Karpas-422 (cell line): ENCODE results near the gene ABCB1. TPM values are rescaled to one million over a fixed set of nuclear protein-coding genes. Genes with fewer than 3 reads are reported as not detected.
"Not testable (repeated sequence)": the region's sequence is repeated elsewhere in the genome, so short reads cannot be mapped to it uniquely, and the experiment has no call there.

Experiments used
- DNase-seq: peaks from one replicate; pipeline ENCODE4 v3.0.0-alpha.2; 2015
- H2AFZ ChIP-seq: fragments of 200-600 bp; sonication (generic); 2 replicates; pipeline ENCODE4 v1.6.1; 2014; ENCODE audit warnings: antibody characterized with exemption, low read length, mixed read lengths
- H3K27ac ChIP-seq: fragments of 200-600 bp; sonication (generic); 2 replicates; pipeline ENCODE4 v1.5.1; 2014; ENCODE audit warnings: mild to moderate bottlenecking, low read length, moderate library complexity
- H3K27me3 ChIP-seq: fragments of 200-600 bp; sonication (generic); 2 replicates; pipeline ENCODE4 v1.6.1; 2014; ENCODE audit warnings: low read length, mixed read lengths
- H3K36me3 ChIP-seq: fragments of 200-600 bp; sonication (generic); 2 replicates; pipeline ENCODE4 v1.6.1; 2014; ENCODE audit warnings: low read length, mixed read lengths; ENCODE audit not compliant: insufficient read depth
- H3K4me1 ChIP-seq: fragments of 200-600 bp; sonication (generic); 2 replicates; pipeline ENCODE4 v1.6.1; 2014; ENCODE audit warnings: mild to moderate bottlenecking, low read length, mixed read lengths
- H3K4me2 ChIP-seq: fragments of 200-600 bp; sonication (generic); 2 replicates; pipeline ENCODE4 v1.6.1; 2014; ENCODE audit warnings: low read length, low read depth, mild to moderate bottlenecking; ENCODE audit not compliant: poor library complexity, severe bottlenecking
- H3K4me3 ChIP-seq: fragments of 200-600 bp; sonication (generic); 2 replicates; pipeline ENCODE4 v1.5.1; 2014; ENCODE audit warnings: mild to moderate bottlenecking, antibody characterized with exemption, low read length, mixed read lengths
- H3K79me2 ChIP-seq: fragments of 200-600 bp; sonication (generic); 2 replicates; pipeline ENCODE4 v1.6.1; 2014; ENCODE audit warnings: mild to moderate bottlenecking, low read length, mixed read lengths
- H3K9ac ChIP-seq: fragments of 200-600 bp; sonication (generic); 2 replicates; pipeline ENCODE4 v1.6.0; 2014; ENCODE audit warnings: low read length
- H3K9me2 ChIP-seq: fragments of 200-600 bp; sonication (generic), shearing (Covaris generic); replicated peaks from 2 replicates; pipeline ENCODE4 v1.6.0; 2014; ENCODE audit warnings: mild to moderate bottlenecking, low read length, moderate library complexity; ENCODE audit not compliant: insufficient read depth
- H3K9me3 ChIP-seq: fragments of 300-700, 200-600 bp; sonication (generic); 2 replicates; pipeline ENCODE4 v1.6.1; 2014; ENCODE audit warnings: low read length, mixed read lengths
- H4K20me1 ChIP-seq: fragments of 200-600 bp; sonication (generic); 2 replicates; pipeline ENCODE4 v1.6.1; 2014; ENCODE audit warnings: mild to moderate bottlenecking, antibody characterized with exemption, low read length, low read depth; ENCODE audit not compliant: insufficient read depth
- total RNA-seq: library from RNA; depleted of rRNA; stranded (reverse); fragments of >200 nt; shearing (Covaris generic); gene quantifications from 2 replicates; pipeline ENCODE4 v1.2.3, GENCODE V29; 2014; ENCODE audit warnings: low replicate concordance

The ABCB1 gene
- total RNA-seq, 1 experiment from 2014 or later = not detected

DNA sequence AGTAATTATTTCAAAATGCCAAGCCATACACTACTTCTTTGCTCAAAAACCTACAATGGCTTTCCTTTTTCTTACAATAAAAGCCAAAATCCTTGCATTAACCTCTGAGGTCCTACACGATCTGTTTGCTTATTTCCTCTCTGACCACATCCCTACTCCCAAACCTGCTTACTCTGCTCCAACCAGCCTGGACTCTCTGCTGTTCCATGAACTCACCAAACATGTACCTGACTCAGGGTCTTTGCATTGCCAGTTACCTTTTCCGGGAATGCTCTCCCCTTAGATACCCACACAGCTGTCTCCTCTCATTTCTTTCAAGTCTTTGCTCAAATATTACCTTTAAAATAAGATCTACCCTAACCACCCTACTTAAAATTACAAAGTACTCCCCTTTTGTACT lies 127.5 kb downstream of the ABCB1 start:
- Histone ChIP-seq H3K36me3 (no peaks in the 10 kb centered on the region), H3K4me2 (no peak overlapping the region), H3K9me3 (no peaks in the 10 kb centered on the region), H3K4me1 (peaks cover 18% of the 10 kb centered on the region), H2AFZ (no peak overlapping the region), H3K79me2 (no peaks in the 10 kb centered on the region), H3K4me3 (no peak overlapping the region), H3K9ac (no peak overlapping the region), H3K9me2 (no peaks in the 10 kb centered on the region), H4K20me1 (no peaks in the 10 kb centered on the region), H3K27me3 (no peaks in the 10 kb centered on the region; the same call in 1 of the 2 replicates), H3K27ac (no peak overlapping the region)
- DNase-seq = no peak

DNA sequence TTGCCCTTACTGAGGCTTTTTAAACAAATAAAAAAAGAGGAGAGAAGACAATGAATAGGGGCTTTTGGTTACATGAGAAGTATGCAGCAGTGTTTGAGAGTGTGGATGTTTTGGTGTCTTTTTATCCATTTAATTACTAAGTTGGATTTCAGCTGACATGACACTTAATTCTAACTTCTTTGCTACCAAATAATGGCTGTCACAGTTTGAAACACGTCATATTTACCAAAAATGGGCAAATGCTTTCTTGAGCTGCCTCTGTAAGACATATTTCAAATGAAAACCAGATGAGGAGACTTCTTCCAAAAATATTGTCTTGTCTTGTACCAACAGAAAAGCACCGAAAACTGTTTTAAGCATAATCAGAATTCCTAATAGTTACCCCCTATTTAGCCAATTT lies 129.2 kb downstream of the ABCB1 start:
- no peak overlapping the region for H3K4me3 ChIP-seq
- no peaks in the 10 kb centered on the region for H3K9me2 ChIP-seq
- no peaks in the 10 kb centered on the region for H3K36me3 ChIP-seq
- DNase-seq = no peak
- no peaks in the 10 kb centered on the region for H3K9me3 ChIP-seq
- no peaks in the 10 kb centered on the region; the same call in 1 of the 2 replicates for H3K27me3 ChIP-seq
- H3K27ac ChIP-seq = no peak overlapping the region
- H3K9ac ChIP-seq = no peak overlapping the region
- H4K20me1 ChIP-seq = no peaks in the 10 kb centered on the region
- no peak overlapping the region for H2AFZ ChIP-seq
- H3K79me2 ChIP-seq = no peaks in the 10 kb centered on the region
- peaks cover 18% of the 10 kb centered on the region for H3K4me1 ChIP-seq
- no peak overlapping the region for H3K4me2 ChIP-seq

DNA sequence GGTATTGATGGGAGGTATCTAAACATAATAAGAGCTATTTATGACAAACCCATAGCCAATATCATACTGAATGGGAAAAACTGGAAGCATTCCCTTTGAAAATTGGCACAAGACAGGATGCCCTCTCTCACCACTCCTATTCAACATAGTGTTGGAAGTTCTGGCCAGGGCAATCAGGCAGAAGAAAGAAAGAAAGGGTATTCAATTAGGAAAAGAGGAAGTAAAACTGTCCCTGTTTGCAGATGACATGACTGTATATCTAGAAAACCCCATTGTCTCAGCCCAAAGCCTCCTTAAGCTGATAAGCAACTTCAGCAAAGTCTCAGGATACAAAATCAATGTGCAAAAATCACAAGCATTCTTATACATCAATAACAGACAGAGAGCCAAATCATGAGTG lies 131.5 kb downstream of the ABCB1 start:
- H3K9me3 ChIP-seq, H3K9me2 ChIP-seq, H3K27me3 ChIP-seq, DNase-seq, H3K27ac ChIP-seq, H3K4me1 ChIP-seq, H2AFZ ChIP-seq, H3K4me2 ChIP-seq, H3K9ac ChIP-seq, H4K20me1 ChIP-seq, H3K4me3 ChIP-seq, H3K79me2 ChIP-seq, H3K36me3 ChIP-seq: not testable (repeated sequence)

DNA sequence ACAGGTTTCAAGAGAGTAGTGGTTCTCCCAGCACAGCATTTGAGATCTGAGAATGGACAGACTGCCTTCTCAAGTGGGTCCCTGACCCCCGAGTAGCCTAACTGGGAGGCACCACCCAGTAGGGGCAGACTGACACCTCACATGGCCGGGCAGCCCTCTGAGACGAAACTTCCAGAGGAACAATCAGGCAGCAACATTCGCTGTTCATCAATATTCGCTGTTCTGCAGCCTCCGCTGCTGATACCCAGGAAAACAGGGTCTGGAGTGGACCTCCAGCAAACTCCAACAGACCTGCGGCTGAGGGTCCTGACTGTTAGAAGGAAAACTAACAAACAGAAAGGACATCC lies 135.2 kb downstream of the ABCB1 start:
- not testable (repeated sequence) for H4K20me1 ChIP-seq, H2AFZ ChIP-seq, H3K4me3 ChIP-seq, H3K9me2 ChIP-seq, DNase-seq, H3K4me2 ChIP-seq, H3K27me3 ChIP-seq, H3K79me2 ChIP-seq, H3K9ac ChIP-seq, H3K4me1 ChIP-seq, H3K27ac ChIP-seq, H3K9me3 ChIP-seq, H3K36me3 ChIP-seq

DNA sequence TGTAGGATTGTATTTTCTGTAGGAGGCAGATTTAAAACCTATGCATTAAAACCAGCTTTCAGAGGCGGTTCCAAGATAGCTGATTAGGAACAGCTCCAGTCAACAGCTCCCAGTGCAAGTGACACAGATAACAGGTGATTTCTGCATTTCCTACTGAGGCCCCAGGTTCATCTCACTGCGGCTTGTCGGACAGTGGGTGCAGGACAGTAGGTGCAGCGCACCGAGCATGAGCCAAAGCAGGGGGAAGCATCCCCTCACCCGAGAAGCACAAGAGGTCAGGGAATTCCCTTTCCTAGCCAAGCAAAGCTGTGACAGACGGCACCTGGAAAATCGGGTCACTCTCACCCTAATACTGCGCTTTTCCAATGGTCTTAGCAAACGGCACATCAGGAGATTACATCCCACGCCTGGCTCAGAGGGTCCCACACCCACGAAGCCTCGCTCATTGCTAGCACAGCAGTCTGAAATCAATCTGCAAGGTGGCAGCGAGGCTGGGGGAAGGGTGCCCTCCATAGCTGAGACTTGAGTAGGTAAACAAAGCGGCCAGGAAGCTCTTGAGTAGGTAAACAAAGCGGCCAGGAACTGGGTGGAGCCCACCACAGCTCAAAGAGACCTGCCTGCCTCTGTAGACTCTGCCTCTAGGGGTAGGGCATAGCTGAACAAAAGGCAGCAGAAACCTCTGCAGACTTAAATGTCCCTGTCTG lies 135.7 kb downstream of the ABCB1 start:
- H3K9me2 ChIP-seq, H3K9ac ChIP-seq: not testable (repeated sequence)

DNA sequence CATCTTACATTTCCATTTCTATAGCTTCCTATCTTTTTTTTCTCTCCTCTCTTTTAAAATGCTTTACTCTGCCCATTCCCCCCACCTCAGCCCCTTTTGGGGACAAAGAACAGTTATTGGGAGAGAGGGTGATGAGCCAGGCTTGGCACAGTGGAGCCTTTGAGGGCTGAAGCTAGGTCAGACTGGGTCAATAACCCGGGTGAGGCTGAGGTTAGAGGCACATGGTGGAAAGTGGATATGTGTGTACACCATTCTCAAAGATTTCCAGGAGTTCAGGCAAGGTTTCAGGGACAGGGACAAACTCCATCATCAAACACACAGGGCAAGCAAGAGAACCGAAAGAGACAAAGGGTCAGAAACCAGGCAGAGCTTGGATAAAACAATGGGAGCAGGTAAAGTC lies 136.7 kb downstream of the ABCB1 start:
- Histone ChIP-seq H3K27ac (no peak overlapping the region), H3K9ac (no peak overlapping the region), H3K9me3 (no peaks in the 10 kb centered on the region), H3K4me2 (no peak overlapping the region), H3K4me1 (no peaks in the 10 kb centered on the region), H3K36me3 (no peaks in the 10 kb centered on the region), H3K9me2 (no peaks in the 10 kb centered on the region), H3K79me2 (no peaks in the 10 kb centered on the region), H4K20me1 (no peaks in the 10 kb centered on the region), H2AFZ (no peak overlapping the region), H3K4me3 (no peak overlapping the region), H3K27me3 (no peaks in the 10 kb centered on the region)
- no peak for DNase-seq

More for the DNA sequence above, 135.7 kb downstream of the ABCB1 start:
- not testable (repeated sequence) for H3K27ac ChIP-seq, DNase-seq, H3K27me3 ChIP-seq, H3K9me3 ChIP-seq, H3K4me3 ChIP-seq, H4K20me1 ChIP-seq, H3K36me3 ChIP-seq, H3K4me2 ChIP-seq, H3K79me2 ChIP-seq, H3K4me1 ChIP-seq, H2AFZ ChIP-seq

DNA sequence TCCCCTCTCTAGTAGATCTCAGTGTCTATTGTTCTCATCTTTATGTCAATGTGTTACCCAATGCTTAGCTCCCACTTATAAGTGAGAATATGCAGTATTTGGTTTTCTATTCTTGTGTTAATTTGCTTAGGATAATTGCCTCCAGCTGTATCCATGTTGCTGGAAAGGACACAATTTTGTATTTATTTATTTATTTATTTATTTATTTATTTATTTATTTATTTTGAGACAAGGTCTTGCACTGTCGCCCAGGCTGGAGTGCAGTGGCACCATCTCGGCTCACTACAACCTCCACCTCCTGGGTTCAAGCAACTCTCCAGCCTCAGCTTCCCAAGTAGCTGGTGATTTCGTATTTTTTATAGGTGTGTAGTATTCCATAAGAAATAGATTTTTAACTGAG lies 140.2 kb downstream of the ABCB1 start:
- not testable (repeated sequence) for H3K9ac ChIP-seq

DNA sequence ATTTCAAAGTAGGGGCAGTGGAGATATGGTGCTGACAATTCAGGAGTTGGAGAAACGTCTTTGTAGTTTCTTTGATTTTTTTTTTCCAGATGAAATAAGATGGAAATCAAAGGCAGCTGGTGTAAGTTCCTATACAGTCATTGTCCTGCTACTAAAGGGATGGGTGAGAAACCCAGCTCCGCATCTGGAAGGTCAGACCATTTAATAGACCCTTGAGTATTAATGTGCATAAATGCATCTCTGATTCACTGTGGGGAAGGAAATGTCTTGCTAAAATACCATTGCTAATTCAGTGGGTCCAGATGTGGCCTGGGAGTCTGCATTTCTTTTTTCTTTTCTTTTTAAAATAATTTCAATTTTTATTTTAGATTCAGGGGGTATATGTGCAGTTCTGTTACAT lies 140.7 kb downstream of the ABCB1 start:
- Histone ChIP-seq H2AFZ (no peak overlapping the region), H3K9me2 (no peaks in the 10 kb centered on the region), H4K20me1 (no peaks in the 10 kb centered on the region), H3K9ac (no peak overlapping the region), H3K36me3 (no peaks in the 10 kb centered on the region), H3K27me3 (no peaks in the 10 kb centered on the region), H3K4me2 (no peak overlapping the region), H3K79me2 (no peaks in the 10 kb centered on the region), H3K4me1 (no peaks in the 10 kb centered on the region), H3K9me3 (no peaks in the 10 kb centered on the region), H3K27ac (no peak overlapping the region), H3K4me3 (no peak overlapping the region)
- DNase-seq = no peak

More for the DNA sequence above, 140.2 kb downstream of the ABCB1 start:
- not testable (repeated sequence) for H2AFZ ChIP-seq, H3K4me2 ChIP-seq, DNase-seq, H3K9me2 ChIP-seq, H4K20me1 ChIP-seq, H3K4me3 ChIP-seq, H3K79me2 ChIP-seq, H3K27ac ChIP-seq, H3K9me3 ChIP-seq, H3K4me1 ChIP-seq, H3K27me3 ChIP-seq, H3K36me3 ChIP-seq

DNA sequence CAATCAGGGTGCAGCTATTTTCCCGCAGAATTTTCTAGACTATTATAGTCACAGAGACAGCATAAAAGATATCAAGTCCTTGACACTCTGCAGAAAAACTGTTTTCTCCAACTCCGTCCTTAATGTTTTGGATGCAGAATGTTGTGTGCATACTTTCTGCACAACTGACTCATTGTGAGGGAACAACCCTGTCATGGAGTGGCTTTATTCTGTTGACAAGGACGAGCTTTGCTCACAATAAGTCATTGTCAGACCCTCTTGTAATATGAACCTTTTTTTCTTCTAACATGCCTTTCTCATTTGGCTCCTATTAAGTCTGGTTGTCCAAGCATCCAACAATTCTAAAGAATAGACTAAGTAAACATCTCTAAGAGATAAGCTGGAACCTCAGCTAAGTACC lies 142.5 kb downstream of the ABCB1 start:
- Histone ChIP-seq H4K20me1 (no peaks in the 10 kb centered on the region), H3K9ac (no peak overlapping the region), H3K4me3 (no peak overlapping the region), H2AFZ (no peak overlapping the region), H3K79me2 (no peaks in the 10 kb centered on the region), H3K9me2 (no peaks in the 10 kb centered on the region), H3K4me1 (no peaks in the 10 kb centered on the region), H3K36me3 (no peaks in the 10 kb centered on the region), H3K27ac (no peak overlapping the region), H3K9me3 (no peaks in the 10 kb centered on the region), H3K27me3 (no peaks in the 10 kb centered on the region), H3K4me2 (no peak overlapping the region)
- DNase-seq = no peak
